ENCODE data around the gene NELFCD. TPM values are rescaled to one million over a fixed set of nuclear protein-coding genes. Genes with fewer than 3 reads are reported as not detected.
A peak's percentile ranks its signal among the peaks of the same experiment; 100 is the strongest.

NELFCD gene
- total RNA-seq, 3 donors from 2014 or later, result 47.9 to 51.7 (median 50.0) TPM

GRCh38 chr20:58988565-58988882 lies 7.5 kb downstream of the NELFCD start:
- ATAC-seq (no peak), DNase-seq (no peak)
- Histone ChIP-seq H3K9me3 (no peaks in the 10 kb centered on the region), H3K4me3 (no peak overlapping the region), H3K36me3 (ENCODE audit: low read depth) (peaks cover 13% of the 10 kb centered on the region), H3K4me1 (ENCODE audit: low read depth) (peaks cover 12% of the 10 kb centered on the region)
- intact Hi-C loops (cut with DNase I, micrococcal nuclease), result no loop called here
- TF ChIP-seq CTCF (IDR thresholded peaks at IDR 0.05), result no peak

DNA sequence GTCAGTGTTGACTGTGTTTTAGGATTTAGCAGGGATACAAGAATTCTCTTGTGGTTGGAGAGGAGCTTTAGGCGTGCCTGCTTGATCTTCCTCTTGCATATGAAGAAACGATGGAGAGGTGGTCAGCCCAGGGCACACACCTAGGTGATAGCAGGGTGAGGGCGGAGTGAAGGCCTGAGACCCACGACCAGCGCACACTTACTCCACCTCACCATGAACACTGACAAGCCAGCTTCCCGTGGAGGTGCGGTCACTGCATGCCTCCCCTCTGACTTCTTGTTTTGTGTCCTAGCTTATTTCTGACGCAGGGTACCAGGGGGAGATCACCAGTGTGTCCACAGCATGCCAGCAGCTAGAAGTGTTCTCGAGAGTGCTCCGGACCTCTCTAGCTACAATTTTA lies 8.1 kb downstream of the NELFCD start:
- TF ChIP-seq CTCF (IDR thresholded peaks at IDR 0.05), result no peak
- no peaks in the 10 kb centered on the region for H3K9me3 ChIP-seq
- intact Hi-C loops (cut with DNase I, micrococcal nuclease), result no loop called here
- no peak for DNase-seq
- no peak for ATAC-seq
- H3K4me3 ChIP-seq, result no peak overlapping the region
- peaks cover 13% of the 10 kb centered on the region for H3K36me3 ChIP-seq (ENCODE audit: low read depth)
- peaks cover 6% of the 10 kb centered on the region for H3K4me1 ChIP-seq (ENCODE audit: low read depth)

DNA sequence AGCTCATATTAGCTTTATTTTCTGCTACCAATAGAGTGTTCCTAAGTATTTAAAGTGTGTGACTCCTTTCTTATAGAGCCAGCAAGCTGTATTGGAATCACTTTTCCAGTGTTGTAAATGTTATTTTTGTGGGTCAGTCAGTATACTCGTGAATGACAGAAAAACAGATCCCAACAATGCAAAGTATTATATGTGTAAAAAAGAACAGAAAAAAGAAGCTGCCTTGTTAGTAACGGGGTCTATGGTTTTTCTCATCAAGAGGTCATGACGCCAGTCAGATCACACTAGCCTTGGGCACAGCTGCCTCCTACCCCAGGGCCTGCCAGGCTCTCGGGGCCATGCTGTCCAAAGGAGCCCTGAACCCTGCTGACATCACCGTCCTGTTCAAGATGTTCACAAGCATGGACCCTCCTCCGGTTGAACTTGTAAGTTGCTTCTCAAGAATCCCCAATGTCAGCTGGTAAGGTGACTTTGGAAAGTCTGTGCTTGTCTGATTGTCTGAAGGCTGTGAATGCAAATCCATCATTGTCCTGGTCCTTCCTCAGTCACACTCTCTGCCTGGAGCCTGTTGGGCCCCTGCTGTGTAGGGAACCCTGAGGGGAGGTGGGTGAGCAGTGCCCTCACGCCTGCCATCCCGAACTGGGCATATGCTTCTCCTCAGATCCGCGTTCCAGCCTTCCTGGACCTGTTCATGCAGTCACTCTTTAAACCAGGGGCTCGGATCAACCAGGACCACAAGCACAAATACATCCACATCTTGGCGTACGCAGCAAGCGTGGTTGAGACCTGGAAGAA lies 9.8 kb downstream of the NELFCD start:
- no peak for ATAC-seq
- intact Hi-C loops (cut with DNase I, micrococcal nuclease), result no loop called here
- no peak for TF ChIP-seq CTCF (IDR thresholded peaks at IDR 0.05)

GRCh38 chr20:58991715-58992114 lies 10.7 kb downstream of the NELFCD start:
- DNase-seq, result no peak
- no peak for ATAC-seq
- H3K9me3 ChIP-seq, result no peaks in the 10 kb centered on the region
- H3K36me3 ChIP-seq (ENCODE audit: low read depth), result peaks cover 16% of the 10 kb centered on the region
- TF ChIP-seq CTCF (IDR thresholded peaks at IDR 0.05), result no peak
- intact Hi-C loops (cut with DNase I, micrococcal nuclease), result no loop called here
- H3K4me3 ChIP-seq, result no peak overlapping the region
- no peaks in the 10 kb centered on the region for H3K4me1 ChIP-seq (ENCODE audit: low read depth)

More for the DNA sequence above, 9.8 kb downstream of the NELFCD start:
- Histone ChIP-seq H3K4me3 (no peak overlapping the region), H3K9me3 (no peaks in the 10 kb centered on the region), H3K4me1 (ENCODE audit: low read depth) (no peaks in the 10 kb centered on the region), H3K36me3 (ENCODE audit: low read depth) (peaks cover 13% of the 10 kb centered on the region)
- no peak for DNase-seq

GRCh38 chr20:58992911-58993310 lies 11.9 kb downstream of the NELFCD start:
- intact Hi-C loops (cut with DNase I, micrococcal nuclease), result no loop called here
- no peaks in the 10 kb centered on the region for H3K9me3 ChIP-seq

More at GRCh38 chr20:58992911-58993310, 11.9 kb downstream of the NELFCD start:
- Histone ChIP-seq H3K4me3 (no peak overlapping the region), H3K4me1 (ENCODE audit: low read depth) (no peaks in the 10 kb centered on the region), H3K36me3 (ENCODE audit: low read depth) (peaks cover 18% of the 10 kb centered on the region)
- ATAC-seq, result peak; percentile 12
- TF ChIP-seq CTCF (IDR thresholded peaks at IDR 0.05), result no peak
- DNase-seq, result no peak
